Measurements from ENCODE around the gene CEP57. TPM values are rescaled to one million over a fixed set of nuclear protein-coding genes. Genes with fewer than 3 reads are reported as not detected.

CEP57 gene
- total RNA-seq: 10 to 100 TPM; 22.1 to 38.3 (median 28.7) TPM
- polyA plus RNA-seq: 10 to 100 TPM; 11.9 to 21.8 TPM

DNA sequence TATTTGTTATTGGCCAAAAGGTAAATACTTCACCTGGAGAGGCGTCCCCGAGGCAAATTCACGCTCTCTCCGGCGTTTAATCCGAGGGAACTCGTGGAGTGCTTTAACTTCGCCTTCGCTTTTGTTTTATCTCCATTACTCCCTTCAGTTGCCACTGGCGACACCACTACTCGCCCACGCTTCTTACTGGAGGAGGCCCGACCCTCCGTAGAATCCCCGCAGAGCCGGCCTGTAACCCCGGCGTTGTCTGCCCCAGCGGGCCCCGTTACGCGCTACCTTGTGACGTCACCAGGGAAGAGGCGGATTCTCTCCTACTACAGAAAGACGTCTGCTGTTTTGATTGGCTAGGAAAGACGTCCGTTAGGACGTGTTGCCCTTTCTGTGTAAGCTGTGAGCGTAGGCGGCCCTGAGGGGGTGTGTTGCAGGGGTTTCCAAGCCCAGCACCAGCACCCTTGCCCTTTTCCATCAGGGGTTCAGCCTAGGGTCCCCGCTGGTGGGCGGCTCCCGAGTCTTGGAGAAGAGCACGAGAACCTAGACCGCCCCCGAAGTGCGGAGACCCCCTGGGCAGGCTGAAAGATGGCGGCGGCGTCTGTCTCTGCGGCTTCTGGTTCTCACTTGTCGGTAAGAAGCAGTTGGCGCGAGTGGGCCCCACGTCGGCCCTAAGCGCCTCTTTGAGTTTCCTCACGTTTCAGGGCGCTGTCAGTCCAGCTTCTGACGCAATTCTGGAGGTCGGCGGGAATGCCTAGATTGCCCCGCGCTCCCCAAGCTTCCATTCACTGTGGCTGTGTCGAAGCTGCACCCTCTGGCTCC is at the start of gene CEP57:
CEP57 (plus strand) TSS at position 376 of the 810 bp plus-strand sequence; CDS start at position 577, 201 bp downstream.
- Histone ChIP-seq H3K4me1 (peaks cover 0 to 29% (median 22%) of the 10 kb centered on the region in 3 donors), H3K27ac (peak within 1 kb of the TSS; percentile 98 to 100 (median 100)), H3K36me3 (peaks cover 0 to 7% (median 7%) of the 10 kb centered on the region in 3 donors), H3K27me3 (no peaks in the 10 kb centered on the region), H3K4me3 (peak within 1 kb of the TSS; percentile 81 to 94 (median 90)), H3K9me3 (no peaks in the 10 kb centered on the region)
- peak; percentile 34 for FAIRE-seq
- 0% methylated on average over 55 of the region's 55 CpGs for WGBS, 2 donors
- DNase-seq: peak; percentile 88 to 98 (median 92)
- intact Hi-C loops (cut with DNase I): no loop called here
- ATAC-seq: peak; percentile 84 to 94 (median 86)
- TF ChIP-seq CTCF (IDR thresholded peaks at IDR 0.05): no peak

DNA sequence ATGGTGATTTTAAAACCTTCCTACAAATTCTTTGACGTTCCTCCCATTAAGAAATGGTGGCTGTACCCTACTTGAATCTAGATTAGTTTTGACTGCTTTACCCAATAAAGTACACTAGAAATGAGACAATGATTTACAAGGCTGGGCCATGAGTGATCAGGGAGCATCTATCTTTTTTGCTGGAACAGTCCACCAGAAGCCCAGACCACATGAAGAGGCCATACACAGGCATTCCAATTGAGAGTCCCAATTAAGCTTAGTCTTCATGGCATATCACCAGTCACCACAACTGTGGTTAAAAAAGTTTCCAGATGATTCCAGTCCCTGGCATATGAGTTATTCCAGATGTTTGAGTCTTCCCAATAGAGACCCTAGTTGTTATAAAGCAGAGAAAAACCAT is 40.2 kb upstream of the CEP57 start:
- WGBS, 2 donors: 57 to 66% methylated on average over 1 of the region's 1 CpG

DNA sequence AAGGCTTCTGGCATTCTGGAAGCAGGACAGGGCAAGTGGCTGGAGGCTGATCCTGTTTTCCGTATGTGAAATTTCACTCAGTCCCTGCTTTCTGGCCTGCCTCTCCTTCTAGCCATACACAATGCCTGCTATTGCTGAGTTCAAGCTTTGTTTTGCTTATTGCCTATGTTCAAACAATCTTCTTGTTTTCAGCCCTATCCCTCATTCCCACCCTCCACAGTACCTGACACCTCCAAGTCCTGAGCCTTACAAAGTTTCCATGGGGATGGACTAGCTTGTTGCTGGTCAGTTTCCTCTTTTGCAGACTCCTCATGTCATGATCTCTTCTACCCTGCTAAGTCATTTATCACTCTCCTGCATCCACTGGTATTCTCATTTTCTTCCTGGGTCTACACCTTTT is 38.8 kb upstream of the CEP57 start:
- ATAC-seq (no peak), DNase-seq (no peak), FAIRE-seq (no peak)
- Histone ChIP-seq H3K27ac (no peak overlapping the region), H3K27me3 (no peaks in the 10 kb centered on the region), H3K36me3 (no peaks in the 10 kb centered on the region), H3K4me3 (no peak overlapping the region), H3K4me1 (no peaks in the 10 kb centered on the region), H3K9me3 (no peaks in the 10 kb centered on the region)
- WGBS, 2 donors: 63 to 84% methylated on average over 1 of the region's 1 CpG
- TF ChIP-seq CTCF (IDR thresholded peaks at IDR 0.05): no peak
- intact Hi-C loops (cut with DNase I): no loop called here

More for the DNA sequence above, 40.2 kb upstream of the CEP57 start:
- FAIRE-seq (no peak), ATAC-seq (no peak), DNase-seq (no peak)
- Histone ChIP-seq H3K27ac (no peak overlapping the region), H3K4me3 (no peak overlapping the region), H3K4me1 (no peaks in the 10 kb centered on the region), H3K9me3 (no peaks in the 10 kb centered on the region), H3K27me3 (no peaks in the 10 kb centered on the region), H3K36me3 (no peaks in the 10 kb centered on the region)
- intact Hi-C loops (cut with DNase I): no loop called here
- TF ChIP-seq CTCF (IDR thresholded peaks at IDR 0.05): no peak

GRCh38 chr11:95760941-95761340 is 29.4 kb upstream of the CEP57 start:
- H3K36me3 ChIP-seq: no peaks in the 10 kb centered on the region
- WGBS, 2 donors: 80% methylated on average over 1 of the region's 1 CpG
- H3K4me1 ChIP-seq: no peaks in the 10 kb centered on the region
- no peak overlapping the region for H3K27ac ChIP-seq
- H3K4me3 ChIP-seq: no peak overlapping the region
- no peaks in the 10 kb centered on the region for H3K9me3 ChIP-seq
- DNase-seq: no peak
- no peak for FAIRE-seq
- no peak for ATAC-seq
- H3K27me3 ChIP-seq: no peaks in the 10 kb centered on the region
- intact Hi-C loops (cut with DNase I): loop anchor here in 2 of 3 donors (5.0 kb wide), 2 partner anchors 604 to 609 kb away; no protein-coding TSS in a partner anchor
- TF ChIP-seq CTCF (IDR thresholded peaks at IDR 0.05): no peak

DNA sequence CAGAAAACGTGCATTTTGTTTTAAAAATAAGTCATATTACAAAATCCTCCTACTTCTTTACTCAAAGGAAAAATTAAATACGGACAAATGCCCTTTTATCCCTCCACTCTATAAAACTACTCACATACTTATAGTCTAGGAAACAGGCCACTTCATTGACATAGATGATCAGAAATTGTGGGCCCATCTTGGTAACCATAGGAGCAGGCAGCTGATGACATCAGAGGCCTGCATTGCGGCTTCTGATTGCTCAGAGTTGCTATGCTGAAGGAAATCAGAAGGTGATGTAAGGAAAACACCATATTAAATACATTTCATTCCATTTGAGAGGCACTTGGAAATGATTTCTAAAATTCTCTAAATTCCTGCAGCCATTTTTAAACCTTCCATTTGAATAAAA is 27.8 kb upstream of the CEP57 start:
- Histone ChIP-seq H3K4me1 (no peaks in the 10 kb centered on the region), H3K9me3 (no peaks in the 10 kb centered on the region), H3K27ac (no peak overlapping the region), H3K36me3 (no peaks in the 10 kb centered on the region), H3K4me3 (no peak overlapping the region), H3K27me3 (no peaks in the 10 kb centered on the region)
- no peak for DNase-seq
- no peak for ATAC-seq
- FAIRE-seq: no peak
- intact Hi-C loops (cut with DNase I): loop anchor here in 2 of 3 donors (5.0 kb wide), 2 partner anchors 605 to 610 kb away; no protein-coding TSS in a partner anchor
- WGBS, 2 donors: 78 to 88% methylated on average over 3 of the region's 3 CpGs
- TF ChIP-seq CTCF (IDR thresholded peaks at IDR 0.05): no peak

Data from pancreas (tissue), 10 donors.